HG03064 (cell line): Measurements from ENCODE around the gene ZNF514.
"Not testable (repeated sequence)": the region's sequence is repeated elsewhere in the genome, so short reads cannot be mapped to it uniquely, and the experiment has no call there.

Source experiments
- ATAC-seq: cut with Tn5 transposase; IDR thresholded peaks from one replicate; pipeline ENCODE4 v1.9.1; 2021; ENCODE audit warnings: low read depth; ENCODE audit not compliant: unreplicated experiment

Gene ZNF514

DNA sequence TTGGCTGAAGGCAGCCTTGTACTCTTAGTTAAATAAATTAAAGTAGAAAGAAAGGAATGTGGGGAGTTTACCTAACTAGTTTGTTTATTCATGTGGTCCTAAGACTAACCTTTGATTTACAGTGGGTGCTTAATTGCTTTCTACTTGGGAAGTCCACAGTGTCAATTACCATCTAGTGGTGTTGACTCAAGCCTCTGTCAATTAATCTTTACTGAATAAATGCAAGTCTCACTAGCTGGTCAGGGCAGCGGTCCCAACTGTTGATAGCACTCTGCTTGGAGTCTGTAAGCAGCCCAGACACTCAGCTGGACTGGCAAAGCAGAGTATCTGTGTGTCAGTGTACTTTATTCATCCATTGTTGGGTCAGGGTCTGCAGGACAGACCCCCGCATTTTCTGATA is 15.8 kb downstream of the ZNF514 start:
- no peak for ATAC-seq

DNA sequence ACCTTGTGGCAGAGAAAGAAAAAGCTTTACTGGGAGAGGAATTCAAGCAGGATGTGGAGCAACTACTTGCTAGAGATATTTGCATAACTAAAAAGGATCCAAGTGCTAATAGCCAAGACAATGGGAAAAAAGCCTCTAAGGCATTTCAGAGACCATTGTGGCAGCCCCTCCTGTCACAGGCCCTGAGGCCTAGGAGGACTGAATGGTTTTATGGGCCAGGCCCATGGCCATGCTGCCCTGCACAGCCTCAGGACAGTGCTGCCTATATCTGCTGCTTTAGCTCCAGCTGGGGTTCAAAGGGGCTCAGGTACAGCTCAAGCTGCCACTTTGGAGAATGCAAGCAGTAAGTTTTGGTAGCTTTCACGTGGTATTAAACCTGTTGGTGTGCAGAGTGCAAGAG is 20.9 kb downstream of the ZNF514 start:
- no peak for ATAC-seq

DNA sequence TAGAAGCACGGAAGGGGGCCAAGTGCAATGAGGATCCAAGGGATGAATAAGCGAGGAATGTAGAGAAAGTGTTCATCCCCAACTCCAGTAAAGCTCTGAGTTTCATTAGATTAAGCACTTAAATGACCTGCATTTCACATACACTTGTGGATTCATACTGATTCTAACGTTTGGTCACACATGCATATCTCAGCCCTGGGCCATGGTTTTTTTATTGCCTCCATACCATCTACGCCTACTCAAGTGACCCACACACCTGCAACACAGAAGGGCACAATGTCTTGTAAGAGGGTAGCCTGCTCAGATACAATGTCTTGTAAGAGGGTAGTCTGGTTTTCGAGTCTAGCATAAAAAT is 37.5 kb downstream of the ZNF514 start:
- ATAC-seq, result no peak

- ATAC-seq, result peak; percentile 93
Observed at GRCh38 chr2:95121407-95122196, 38.0 kb downstream of the ZNF514 start, which contains the start of gene MRPS5. TSS of gene MRPS5 (minus strand) at chr2:95121808. CDS start at chr2:95121791, 17 bp downstream.

DNA sequence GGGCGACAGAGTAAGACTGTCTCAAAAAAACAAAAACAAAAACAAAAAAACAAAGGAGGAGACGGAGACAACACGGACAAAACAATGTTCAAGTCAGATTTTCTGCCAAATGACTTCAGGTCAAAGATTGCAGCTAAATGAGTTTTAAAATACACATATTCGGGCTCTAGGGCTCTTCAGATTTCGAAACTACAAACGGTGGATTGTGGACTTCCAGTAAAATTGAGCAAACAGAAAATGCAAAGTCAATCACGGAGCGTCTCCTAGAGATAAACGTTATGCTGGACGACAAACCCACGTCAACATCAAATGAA is 38.6 kb downstream of the ZNF514 start:
- peak; percentile 6 for ATAC-seq

DNA sequence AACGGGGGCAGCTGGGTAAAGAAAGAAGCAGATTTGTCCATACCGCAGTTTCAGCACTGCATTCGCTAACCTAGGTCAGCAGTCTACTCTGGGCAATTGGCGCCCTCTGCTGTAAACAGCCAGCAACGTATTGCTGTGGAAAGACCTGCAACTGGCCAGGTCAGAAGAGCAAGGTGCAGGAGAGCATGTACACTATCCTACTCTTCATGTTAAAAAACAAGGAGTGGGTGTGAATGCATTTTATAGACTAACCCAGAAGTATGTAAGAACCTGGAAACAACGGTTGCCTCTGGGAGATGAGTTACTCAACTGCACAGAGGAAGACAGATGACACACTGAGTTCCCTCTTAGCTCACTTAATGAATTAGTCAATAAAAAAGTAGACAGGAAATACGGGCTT is 44.2 kb downstream of the ZNF514 start:
- peak; percentile 85 for ATAC-seq

GRCh38 chr2:95113464-95113863 is 46.2 kb downstream of the ZNF514 start:
- ATAC-seq, result no peak

GRCh38 chr2:95110395-95110794 is 49.3 kb downstream of the ZNF514 start:
- ATAC-seq, result no peak

GRCh38 chr2:95109260-95109659 is 50.4 kb downstream of the ZNF514 start:
- no peak for ATAC-seq

DNA sequence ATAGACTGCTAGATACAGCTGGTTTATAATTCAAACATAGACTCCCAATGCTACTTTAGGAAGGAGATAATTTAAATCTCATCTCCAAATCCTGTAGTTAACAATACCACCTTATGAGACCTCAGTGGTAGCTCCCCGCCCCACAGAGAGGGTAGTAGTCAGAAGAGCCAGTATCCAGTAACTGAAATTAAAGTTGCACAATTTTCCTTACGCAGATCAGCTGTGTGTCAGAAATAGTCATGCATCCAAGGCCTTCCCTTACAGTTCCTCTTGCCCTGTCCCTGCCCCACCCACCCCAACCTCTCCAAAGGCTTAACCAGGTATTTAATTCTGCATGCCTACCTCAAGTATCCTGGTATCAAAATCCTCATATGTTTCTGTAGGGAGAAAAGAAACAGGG is 53.6 kb downstream of the ZNF514 start:
- ATAC-seq, result no peak

DNA sequence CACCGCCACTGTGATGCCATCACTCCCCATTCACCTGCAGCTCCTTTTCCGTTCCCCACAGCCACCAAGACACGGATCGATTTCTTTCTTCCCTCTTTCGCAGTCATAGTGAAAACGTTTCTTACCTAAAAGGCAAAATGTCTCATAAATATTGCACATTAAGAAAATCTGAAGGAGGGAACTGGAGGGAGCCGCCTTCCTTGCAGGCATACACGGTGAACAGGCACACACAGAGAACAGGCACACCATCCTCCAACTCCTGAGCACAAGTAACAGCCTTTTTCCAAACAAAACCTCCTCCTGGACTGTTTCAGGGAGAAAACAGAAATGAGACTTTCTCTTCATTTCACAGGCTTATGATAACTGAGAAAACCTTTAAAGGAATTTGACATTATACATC is 55.0 kb downstream of the ZNF514 start:
- ATAC-seq, result no peak

GRCh38 chr2:95099910-95100309 is 59.7 kb downstream of the ZNF514 start:
- no peak for ATAC-seq

DNA sequence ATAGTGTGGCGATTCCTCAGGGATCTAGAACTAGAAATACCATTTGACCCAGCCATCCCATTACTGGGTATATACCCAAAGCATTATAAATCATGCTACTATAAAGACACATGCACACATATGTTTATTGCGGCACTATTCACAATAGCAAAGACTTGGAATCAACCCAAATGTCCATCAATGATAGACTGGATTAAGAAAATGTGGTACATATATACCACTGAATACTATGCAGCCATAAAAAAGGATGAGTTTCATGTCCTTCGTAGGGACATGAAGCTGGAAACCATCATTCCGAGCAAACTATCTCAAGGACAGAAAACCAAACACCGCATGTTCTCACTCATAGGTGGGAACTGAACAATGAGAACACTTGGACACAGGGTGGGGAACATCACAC is 61.4 kb downstream of the ZNF514 start:
- not testable (repeated sequence) for ATAC-seq
